ENCODE measurements around the gene KRTAP1-4. TPM values are rescaled to one million over a fixed set of nuclear protein-coding genes. Genes with fewer than 3 reads are reported as not detected.
"Not testable (repeated sequence)": the region's sequence is repeated elsewhere in the genome, so short reads cannot be mapped to it uniquely, and the experiment has no call there.

Gene KRTAP1-4
- total RNA-seq, 5 donors from 2014 or later (not counting 1 experiment from before 2014, with no cell fraction given) = not detected

- no peak overlapping the region for H3K27ac Mint-ChIP-seq
- H3K4me1 Mint-ChIP-seq = no peaks in the 10 kb centered on the region
- ATAC-seq (replicated peaks in 1 of 4) = no peak
- 83% methylated on average over 1 of the region's 2 CpGs for WGBS (ENCODE audit: insufficient coverage)
- peaks cover 3% of the 10 kb centered on the region for H3K9me3 ChIP-seq
- DNase-seq = no peak
- ChIA-PET POLR2A (no interaction called here), CTCF (no interaction called here)
- H3K27ac ChIP-seq (ENCODE audit: low read length) = no peak overlapping the region
- H3K27me3 ChIP-seq (replicated peaks in 1 of 2; ENCODE audit: control insufficient read depth in 2 of 2, extremely low read depth in 1 of 2, insufficient read depth in 2 of 2, low read length in 1 of 2) = peaks cover 0 to 7% of the 10 kb centered on the region in 2 experiments
- H3K4me3 ChIP-seq (ENCODE audit: control insufficient read depth in 1 of 2, extremely low read depth in 1 of 2, low read length in 1 of 2) = no peak overlapping the region
- no peaks in the 10 kb centered on the region for H3K36me3 ChIP-seq (ENCODE audit: control insufficient read depth in 2 of 2, extremely low read depth in 1 of 2, insufficient read depth in 1 of 2, low read length in 1 of 2)
- no peaks in the 10 kb centered on the region for H3K36me3 Mint-ChIP-seq
- H3K27me3 Mint-ChIP-seq = peaks cover 22 to 25% of the 10 kb centered on the region in 2 donors
- H3K4me3 Mint-ChIP-seq = no peak overlapping the region
- H3K9me3 Mint-ChIP-seq = peaks cover 0 to 6% (median 0%) of the 10 kb centered on the region in 3 donors
- no peaks in the 10 kb centered on the region for H3K4me1 ChIP-seq (ENCODE audit: control insufficient read depth in 1 of 2, extremely low read depth in 1 of 2, insufficient read depth in 2 of 2, low read length in 2 of 2)
These were observed 7.9 kb upstream of the KRTAP1-4 start for GRCh38 chr17:41037853-41038350.

GRCh38 chr17:41034346-41034935 lies 4.4 kb upstream of the KRTAP1-4 start, which contains the start of gene KRTAP1-3:
Gene KRTAP1-3 (minus strand): TSS chr17:41034874. CDS start chr17:41034821, 53 bp downstream.
- H3K36me3 ChIP-seq (ENCODE audit: control insufficient read depth in 2 of 2, extremely low read depth in 1 of 2, insufficient read depth in 1 of 2, low read length in 1 of 2); H3K4me3 Mint-ChIP-seq; H3K9me3 ChIP-seq; H3K27ac ChIP-seq (ENCODE audit: low read length); H3K27ac Mint-ChIP-seq; H3K4me1 ChIP-seq (ENCODE audit: control insufficient read depth in 1 of 2, extremely low read depth in 1 of 2, insufficient read depth in 2 of 2, low read length in 2 of 2); H3K9me3 Mint-ChIP-seq; CTCF ChIA-PET; DNase-seq; POLR2A ChIA-PET; H3K4me3 ChIP-seq (ENCODE audit: control insufficient read depth in 1 of 2, extremely low read depth in 1 of 2, low read length in 1 of 2); H3K27me3 ChIP-seq (replicated peaks in 1 of 2; ENCODE audit: control insufficient read depth in 2 of 2, extremely low read depth in 1 of 2, insufficient read depth in 2 of 2, low read length in 1 of 2); ATAC-seq (replicated peaks in 1 of 4); H3K4me1 Mint-ChIP-seq; H3K36me3 Mint-ChIP-seq: not testable (repeated sequence)
- peaks cover 18 to 28% of the 10 kb centered on the region in 2 donors for H3K27me3 Mint-ChIP-seq
- WGBS (ENCODE audit: insufficient coverage) = 84% methylated on average over 7 of the region's 10 CpGs

- CTCF ChIA-PET = no interaction called here
- H3K27ac Mint-ChIP-seq = no peak within 1 kb of the TSS
These were observed 3.1 kb downstream of the KRTAP1-4 start, which contains the start of gene KRTAP1-5 for GRCh38 chr17:41026715-41027471. Gene KRTAP1-5 (minus strand): TSS chr17:41027208. CDS start chr17:41027155, 53 bp downstream.

GRCh38 chr17:41024697-41025096 lies 5.3 kb downstream of the KRTAP1-4 start:
- no peaks in the 10 kb centered on the region for H3K4me1 Mint-ChIP-seq
- CTCF ChIA-PET = no interaction called here
- Histone ChIP-seq H3K27me3 (replicated peaks in 1 of 2; ENCODE audit: control insufficient read depth in 2 of 2, extremely low read depth in 1 of 2, insufficient read depth in 2 of 2, low read length in 1 of 2) (peaks cover 0 to 13% of the 10 kb centered on the region in 2 experiments), H3K27ac (ENCODE audit: low read length) (no peak overlapping the region), H3K36me3 (ENCODE audit: control insufficient read depth in 2 of 2, extremely low read depth in 1 of 2, insufficient read depth in 1 of 2, low read length in 1 of 2) (no peaks in the 10 kb centered on the region), H3K9me3 (no peaks in the 10 kb centered on the region), H3K4me3 (ENCODE audit: control insufficient read depth in 1 of 2, extremely low read depth in 1 of 2, low read length in 1 of 2) (no peak overlapping the region), H3K4me1 (ENCODE audit: control insufficient read depth in 1 of 2, extremely low read depth in 1 of 2, insufficient read depth in 2 of 2, low read length in 2 of 2) (no peaks in the 10 kb centered on the region)
- H3K27ac Mint-ChIP-seq = no peak overlapping the region
- 49% methylated on average over 2 of the region's 3 CpGs for WGBS (ENCODE audit: insufficient coverage)
- peaks cover 14 to 23% of the 10 kb centered on the region in 2 donors for H3K27me3 Mint-ChIP-seq
- no peaks in the 10 kb centered on the region for H3K36me3 Mint-ChIP-seq
- no peak for DNase-seq
- no peak overlapping the region for H3K4me3 Mint-ChIP-seq
- ATAC-seq (replicated peaks in 1 of 4) = no peak
- POLR2A ChIA-PET = no interaction called here
- peaks cover 0 to 4% (median 3%) of the 10 kb centered on the region in 3 donors for H3K9me3 Mint-ChIP-seq

More at GRCh38 chr17:41026715-41027471, 3.1 kb downstream of the KRTAP1-4 start, which contains the start of gene KRTAP1-5:
- POLR2A ChIA-PET = no interaction called here
- H3K36me3 Mint-ChIP-seq = no peaks in the 10 kb centered on the region
- peaks cover 0 to 15% of the 10 kb centered on the region in 2 experiments for H3K27me3 ChIP-seq (replicated peaks in 1 of 2; ENCODE audit: control insufficient read depth in 2 of 2, extremely low read depth in 1 of 2, insufficient read depth in 2 of 2, low read length in 1 of 2)
- H3K9me3 ChIP-seq = no peaks in the 10 kb centered on the region
- peaks cover 18 to 27% of the 10 kb centered on the region in 2 donors for H3K27me3 Mint-ChIP-seq
- ATAC-seq (replicated peaks in 1 of 4) (no peak), DNase-seq (no peak)
- H3K4me3 Mint-ChIP-seq = no peak within 1 kb of the TSS
- no peaks in the 10 kb centered on the region for H3K36me3 ChIP-seq (ENCODE audit: control insufficient read depth in 2 of 2, extremely low read depth in 1 of 2, insufficient read depth in 1 of 2, low read length in 1 of 2)
- no peak within 1 kb of the TSS for H3K27ac ChIP-seq (ENCODE audit: low read length)
- WGBS (ENCODE audit: insufficient coverage) = 81% methylated on average over 7 of the region's 9 CpGs
- H3K4me1 Mint-ChIP-seq = no peaks in the 10 kb centered on the region
- no peak within 1 kb of the TSS for H3K4me3 ChIP-seq (ENCODE audit: control insufficient read depth in 1 of 2, extremely low read depth in 1 of 2, low read length in 1 of 2)
- H3K4me1 ChIP-seq (ENCODE audit: control insufficient read depth in 1 of 2, extremely low read depth in 1 of 2, insufficient read depth in 2 of 2, low read length in 2 of 2) = no peaks in the 10 kb centered on the region
- H3K9me3 Mint-ChIP-seq = no peaks in the 10 kb centered on the region

- Mint-ChIP-seq H3K4me3 (no peak overlapping the region), H3K27ac (no peak overlapping the region), H3K4me1 (no peaks in the 10 kb centered on the region), H3K36me3 (no peaks in the 10 kb centered on the region), H3K9me3 (peaks cover 0 to 4% (median 3%) of the 10 kb centered on the region in 3 donors), H3K27me3 (peaks cover 8 to 20% of the 10 kb centered on the region in 2 donors)
- H3K27me3 ChIP-seq (replicated peaks in 1 of 2; ENCODE audit: control insufficient read depth in 2 of 2, extremely low read depth in 1 of 2, insufficient read depth in 2 of 2, low read length in 1 of 2) = no peaks in the 10 kb centered on the region
- no peak overlapping the region for H3K4me3 ChIP-seq (ENCODE audit: control insufficient read depth in 1 of 2, extremely low read depth in 1 of 2, low read length in 1 of 2)
- no peak for ATAC-seq (replicated peaks in 1 of 4)
- ChIA-PET POLR2A (no interaction called here), CTCF (interaction anchor here in 1 of 2 donors (0.7 kb wide), 1 partner anchor 301 kb away, joined by 7 read pairs; no protein-coding TSS in a partner anchor)
- no peak overlapping the region for H3K27ac ChIP-seq (ENCODE audit: low read length)
- no peaks in the 10 kb centered on the region for H3K4me1 ChIP-seq (ENCODE audit: control insufficient read depth in 1 of 2, extremely low read depth in 1 of 2, insufficient read depth in 2 of 2, low read length in 2 of 2)
- H3K36me3 ChIP-seq (ENCODE audit: control insufficient read depth in 2 of 2, extremely low read depth in 1 of 2, insufficient read depth in 1 of 2, low read length in 1 of 2) = no peaks in the 10 kb centered on the region
- H3K9me3 ChIP-seq = no peaks in the 10 kb centered on the region
- no peak for DNase-seq
These were observed 9.7 kb downstream of the KRTAP1-4 start for GRCh38 chr17:41020336-41020735.

- Histone ChIP-seq H3K4me3 (ENCODE audit: control insufficient read depth in 1 of 2, extremely low read depth in 1 of 2, low read length in 1 of 2) (no peak overlapping the region), H3K27ac (ENCODE audit: low read length) (no peak overlapping the region), H3K4me1 (ENCODE audit: control insufficient read depth in 1 of 2, extremely low read depth in 1 of 2, insufficient read depth in 2 of 2, low read length in 2 of 2) (no peaks in the 10 kb centered on the region), H3K27me3 (replicated peaks in 1 of 2; ENCODE audit: control insufficient read depth in 2 of 2, extremely low read depth in 1 of 2, insufficient read depth in 2 of 2, low read length in 1 of 2) (no peaks in the 10 kb centered on the region), H3K36me3 (ENCODE audit: control insufficient read depth in 2 of 2, extremely low read depth in 1 of 2, insufficient read depth in 1 of 2, low read length in 1 of 2) (no peaks in the 10 kb centered on the region), H3K9me3 (no peaks in the 10 kb centered on the region)
- no peaks in the 10 kb centered on the region for H3K4me1 Mint-ChIP-seq
- no peak overlapping the region for H3K27ac Mint-ChIP-seq
- ChIA-PET CTCF (no interaction called here), POLR2A (no interaction called here)
- peaks cover 0 to 4% (median 3%) of the 10 kb centered on the region in 3 donors for H3K9me3 Mint-ChIP-seq
- H3K36me3 Mint-ChIP-seq = no peaks in the 10 kb centered on the region
- DNase-seq (no peak), ATAC-seq (replicated peaks in 1 of 4) (no peak)
- WGBS (ENCODE audit: insufficient coverage) = 91% methylated on average over 1 of the region's 3 CpGs
- no peak overlapping the region for H3K4me3 Mint-ChIP-seq
- peaks cover 3 to 21% of the 10 kb centered on the region in 2 donors for H3K27me3 Mint-ChIP-seq
These were observed 10.6 kb downstream of the KRTAP1-4 start for GRCh38 chr17:41019415-41019814.
